Measurements from ENCODE around the gene ADD1. TPM values are rescaled to one million over a fixed set of nuclear protein-coding genes. Genes with fewer than 3 reads are reported as not detected.
"Not testable (repeated sequence)": the region's sequence is repeated elsewhere in the genome, so short reads cannot be mapped to it uniquely, and the experiment has no call there.

Gene ADD1
- total and polyA plus RNA-seq, 5 experiments from 2014 or later: 129 to 309 (median 151) TPM

- POLR2A ChIA-PET: not testable (repeated sequence)
- H3K27ac Mint-ChIP-seq: peak overlapping the region in 3 of 10 donors; percentile 54 to 90 (median 85)
These were observed 111.8 kb downstream of the ADD1 start for GRCh38 chr4:2955186-2956044.

GRCh38 chr4:2958446-2958845 lies 114.8 kb downstream of the ADD1 start:
- Mint-ChIP-seq H3K4me1 (peaks cover 25 to 55% (median 42%) of the 10 kb centered on the region in 4 donors), H3K27ac (peak overlapping the region in 2 of 10 donors; percentile 6 to 62), H3K9me3 (no peaks in the 10 kb centered on the region), H3K36me3 (peaks cover 3 to 65% (median 11%) of the 10 kb centered on the region in 3 donors), H3K27me3 (no peaks in the 10 kb centered on the region), H3K4me3 (no peak overlapping the region)
- POLR2A ChIA-PET: no interaction called here
- DNase-seq (no peak), ATAC-seq (no peak)

More at GRCh38 chr4:2955186-2956044, 111.8 kb downstream of the ADD1 start:
- H3K36me3 Mint-ChIP-seq: peaks cover 3 to 92% (median 23%) of the 10 kb centered on the region in 3 donors
- peaks cover 14 to 44% (median 26%) of the 10 kb centered on the region in 4 donors for H3K4me1 Mint-ChIP-seq
- H3K9me3 Mint-ChIP-seq, H3K27me3 Mint-ChIP-seq, H3K4me3 Mint-ChIP-seq, ATAC-seq: not testable (repeated sequence)
- peak in 1 of 10 donors; percentile 46 for DNase-seq

- Mint-ChIP-seq H3K27ac (peak overlapping the region in 3 of 10 donors; percentile 45 to 89 (median 65)), H3K36me3 (peaks cover 3 to 47% (median 8%) of the 10 kb centered on the region in 3 donors), H3K4me3 (peak overlapping the region in 8 of 10 donors; percentile 5 to 80 (median 42)), H3K4me1 (peaks cover 25 to 59% (median 46%) of the 10 kb centered on the region in 4 donors)
- not testable (repeated sequence) for H3K9me3 Mint-ChIP-seq, ATAC-seq, H3K27me3 Mint-ChIP-seq, DNase-seq
- POLR2A ChIA-PET: interaction anchor here (0.7 kb wide), 1 partner anchor 72 kb away, joined by 4 read pairs; no protein-coding TSS in a partner anchor
These were observed 116.8 kb downstream of the ADD1 start for GRCh38 chr4:2960450-2960849.

GRCh38 chr4:2961421-2961810 lies 117.8 kb downstream of the ADD1 start:
- H3K4me1 Mint-ChIP-seq: peaks cover 25 to 59% (median 43%) of the 10 kb centered on the region in 4 donors
- peak overlapping the region; percentile 81 to 96 (median 89) for H3K27ac Mint-ChIP-seq
- H3K36me3 Mint-ChIP-seq: peaks cover 3 to 37% (median 4%) of the 10 kb centered on the region in 3 donors
- H3K9me3 Mint-ChIP-seq: no peaks in the 10 kb centered on the region
- POLR2A ChIA-PET: interaction anchor here (1.0 to 4.0 kb wide), 8 partner anchors 14 to 195 kb away, joined by 3 to 28 read pairs (median 4); no protein-coding TSS in a partner anchor
- no peaks in the 10 kb centered on the region for H3K27me3 Mint-ChIP-seq
- H3K4me3 Mint-ChIP-seq: peak overlapping the region; percentile 79 to 91 (median 88)
- DNase-seq: peak in 1 of 10 donors; percentile 21
- ATAC-seq: no peak

- peaks cover 1 to 32% (median 3%) of the 10 kb centered on the region in 3 donors for H3K36me3 Mint-ChIP-seq
- H3K4me3 Mint-ChIP-seq: peak overlapping the region; percentile 79 to 91 (median 88)
- peaks cover 25 to 59% (median 41%) of the 10 kb centered on the region in 4 donors for H3K4me1 Mint-ChIP-seq
- POLR2A ChIA-PET: interaction anchor here (0.6 to 4.0 kb wide), 13 partner anchors 15 to 206 kb away, joined by 3 to 28 read pairs (median 4); partner anchors contain the start of gene TNIP2
- ATAC-seq: peak; percentile 18 to 29
- H3K27me3 Mint-ChIP-seq: no peaks in the 10 kb centered on the region
- peak overlapping the region; percentile 81 to 96 (median 89) for H3K27ac Mint-ChIP-seq
- H3K9me3 Mint-ChIP-seq: no peaks in the 10 kb centered on the region
- peak in 4 of 10 donors; percentile 37 to 51 (median 46) for DNase-seq
These were observed 118.3 kb downstream of the ADD1 start for GRCh38 chr4:2961811-2962441.

GRCh38 chr4:2962614-2963174 lies 119.0 kb downstream of the ADD1 start:
- POLR2A ChIA-PET: interaction anchor here (0.6 to 4.0 kb wide), 16 partner anchors 16 to 1718 kb away, joined by 3 to 28 read pairs (median 3); partner anchors contain the start of gene TNIP2
- no peaks in the 10 kb centered on the region for H3K27me3 Mint-ChIP-seq
- H3K4me1 Mint-ChIP-seq: peaks cover 23 to 55% (median 39%) of the 10 kb centered on the region in 4 donors
- peak overlapping the region; percentile 79 to 91 (median 88) for H3K4me3 Mint-ChIP-seq
- H3K9me3 Mint-ChIP-seq: no peaks in the 10 kb centered on the region
- ATAC-seq (peak; percentile 34 to 37), DNase-seq (peak in 1 of 10 donors; percentile 9)
- peaks cover 0 to 25% (median under 1%) of the 10 kb centered on the region in 3 donors for H3K36me3 Mint-ChIP-seq
- H3K27ac Mint-ChIP-seq: peak overlapping the region; percentile 81 to 96 (median 89)

- ATAC-seq (peak; percentile 80 to 90), DNase-seq (peak; percentile 94 to 99 (median 97))
- Mint-ChIP-seq H3K27me3 (no peaks in the 10 kb centered on the region), H3K36me3 (peaks cover 0 to 18% (median 0%) of the 10 kb centered on the region in 3 donors), H3K4me3 (peak within 1 kb of the TSS; percentile 79 to 92 (median 88)), H3K27ac (peak within 1 kb of the TSS; percentile 82 to 96 (median 90)), H3K9me3 (no peaks in the 10 kb centered on the region), H3K4me1 (peaks cover 19 to 48% (median 37%) of the 10 kb centered on the region in 4 donors)
- POLR2A ChIA-PET: interaction anchor here (0.6 to 4.0 kb wide), 19 partner anchors 9 to 1719 kb away, joined by 3 to 28 read pairs (median 3); partner anchors contain the start of genes HTT, HTT-AS and NSD2
These were observed 119.7 kb downstream of the ADD1 start, which contains the start of the genes GRK4 and NOP14 for GRCh38 chr4:2963175-2963965. TSS of gene GRK4 (plus strand) at chr4:2963571. CDS start at chr4:2964071, 500 bp downstream. TSS of gene NOP14 (minus strand) at chr4:2963406. CDS start at chr4:2963319, 87 bp downstream.

- ATAC-seq: peak in 1 of 2 donors; percentile 20
- no peaks in the 10 kb centered on the region for H3K27me3 Mint-ChIP-seq
- H3K4me3 Mint-ChIP-seq: peak overlapping the region; percentile 79 to 92 (median 88)
- peaks cover 16 to 41% (median 31%) of the 10 kb centered on the region in 4 donors for H3K4me1 Mint-ChIP-seq
- DNase-seq: no peak
- H3K9me3 Mint-ChIP-seq: no peaks in the 10 kb centered on the region
- peaks cover 0 to 11% (median 0%) of the 10 kb centered on the region in 3 donors for H3K36me3 Mint-ChIP-seq
- peak overlapping the region in 9 of 10 donors; percentile 7 to 90 (median 82) for H3K27ac Mint-ChIP-seq
- POLR2A ChIA-PET: interaction anchor here (0.7 to 4.0 kb wide), 12 partner anchors 10 to 1093 kb away, joined by 3 to 28 read pairs (median 4); partner anchors contain the start of genes HTT, HTT-AS and NSD2
These were observed 120.4 kb downstream of the ADD1 start for GRCh38 chr4:2963966-2964471.

- POLR2A ChIA-PET: interaction anchor here (0.7 to 4.0 kb wide), 4 partner anchors 29 to 153 kb away, joined by 3 to 28 read pairs (median 10); no protein-coding TSS in a partner anchor
- peaks cover 13 to 34% (median 25%) of the 10 kb centered on the region in 4 donors for H3K4me1 Mint-ChIP-seq
These were observed 121.1 kb downstream of the ADD1 start for GRCh38 chr4:2964706-2965258.

GRCh38 chr4:2965262-2965661 lies 121.6 kb downstream of the ADD1 start:
- DNase-seq: no peak
- POLR2A ChIA-PET: interaction anchor here (0.5 to 0.7 kb wide), 2 partner anchors 54 to 1942 kb away, joined by 3 read pairs; no protein-coding TSS in a partner anchor
- Mint-ChIP-seq H3K27me3 (no peaks in the 10 kb centered on the region), H3K4me3 (peak overlapping the region in 9 of 10 donors; percentile 12 to 91 (median 39)), H3K9me3 (no peaks in the 10 kb centered on the region), H3K4me1 (peaks cover 13 to 29% (median 21%) of the 10 kb centered on the region in 4 donors), H3K27ac (peak overlapping the region in 5 of 10 donors; percentile 26 to 71 (median 46)), H3K36me3 (peaks cover 0 to 2% (median 0%) of the 10 kb centered on the region in 3 donors)
- no peak for ATAC-seq

More at GRCh38 chr4:2964706-2965258, 121.1 kb downstream of the ADD1 start:
- no peaks in the 10 kb centered on the region for H3K27me3 Mint-ChIP-seq
- H3K36me3 Mint-ChIP-seq: peaks cover 0 to 6% (median 0%) of the 10 kb centered on the region in 3 donors
- H3K27ac Mint-ChIP-seq: peak overlapping the region in 7 of 10 donors; percentile 7 to 89 (median 65)
- ATAC-seq: no peak
- DNase-seq: no peak
- no peaks in the 10 kb centered on the region for H3K9me3 Mint-ChIP-seq
- H3K4me3 Mint-ChIP-seq: peak overlapping the region; percentile 79 to 92 (median 88)

Measured in naive thymus-derived CD8-positive, alpha-beta T cell (primary cell).